Stimulated activated CD4-positive, alpha-beta T cell treated with anti-CD3 and anti-CD28 coated beads, Interleukin-2, amount 100 ng/mL, for 4 hours (primary cell): ENCODE data around the gene CEP41.

Experiments
- DNase-seq: peaks from one replicate; pipeline ENCODE4 v3.0.0-alpha.2; 2020; ENCODE audit warnings: low read depth

CEP41 gene

DNA sequence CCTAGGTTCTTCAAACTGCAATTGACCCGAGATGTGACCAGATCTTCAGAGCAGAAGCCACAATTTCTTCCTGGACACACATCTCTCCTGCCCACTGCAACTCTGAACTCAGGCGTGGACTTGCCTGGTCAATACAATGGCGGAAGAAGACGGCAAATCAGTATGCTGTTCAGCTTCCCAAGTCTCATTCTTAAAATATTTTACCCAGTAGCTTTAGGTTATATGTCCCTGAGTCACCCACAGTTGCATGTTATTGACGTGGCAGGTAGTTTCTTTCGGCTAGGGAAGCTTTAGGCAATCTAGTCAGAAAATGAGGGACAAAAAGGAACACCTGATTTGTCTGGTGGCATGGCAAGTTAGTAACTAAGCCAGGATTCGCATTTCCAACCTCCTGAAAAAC is 22.5 kb downstream of the CEP41 start:
- DNase-seq = no peak

- no peak for DNase-seq
Measured at GRCh38 chr7:130417213-130417612, 23.6 kb downstream of the CEP41 start.

GRCh38 chr7:130415006-130415405 is 25.8 kb downstream of the CEP41 start:
- no peak for DNase-seq

DNA sequence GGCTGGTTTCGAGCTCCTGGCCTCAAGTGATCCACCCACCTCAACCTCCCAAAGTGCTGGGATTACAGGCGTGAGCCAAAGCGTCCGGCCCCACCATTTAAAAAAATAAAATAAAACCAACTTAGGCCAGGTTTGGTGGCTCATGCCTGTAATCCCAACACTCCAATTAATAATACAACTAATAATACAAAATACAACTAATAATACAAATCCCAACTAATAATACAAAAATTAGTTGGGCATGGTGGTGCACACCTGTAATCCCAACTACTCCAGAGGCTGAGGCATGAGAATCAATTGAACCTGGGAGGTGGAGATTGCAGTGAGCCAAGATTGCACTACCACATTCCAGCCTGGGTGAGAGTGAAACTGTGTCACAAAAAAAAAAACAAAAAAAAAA is 27.6 kb downstream of the CEP41 start:
- DNase-seq = no peak

- DNase-seq = no peak
Measured at GRCh38 chr7:130410868-130411541, 29.8 kb downstream of the CEP41 start.

- DNase-seq = no peak
Measured at GRCh38 chr7:130409712-130410072, 31.1 kb downstream of the CEP41 start.

DNA sequence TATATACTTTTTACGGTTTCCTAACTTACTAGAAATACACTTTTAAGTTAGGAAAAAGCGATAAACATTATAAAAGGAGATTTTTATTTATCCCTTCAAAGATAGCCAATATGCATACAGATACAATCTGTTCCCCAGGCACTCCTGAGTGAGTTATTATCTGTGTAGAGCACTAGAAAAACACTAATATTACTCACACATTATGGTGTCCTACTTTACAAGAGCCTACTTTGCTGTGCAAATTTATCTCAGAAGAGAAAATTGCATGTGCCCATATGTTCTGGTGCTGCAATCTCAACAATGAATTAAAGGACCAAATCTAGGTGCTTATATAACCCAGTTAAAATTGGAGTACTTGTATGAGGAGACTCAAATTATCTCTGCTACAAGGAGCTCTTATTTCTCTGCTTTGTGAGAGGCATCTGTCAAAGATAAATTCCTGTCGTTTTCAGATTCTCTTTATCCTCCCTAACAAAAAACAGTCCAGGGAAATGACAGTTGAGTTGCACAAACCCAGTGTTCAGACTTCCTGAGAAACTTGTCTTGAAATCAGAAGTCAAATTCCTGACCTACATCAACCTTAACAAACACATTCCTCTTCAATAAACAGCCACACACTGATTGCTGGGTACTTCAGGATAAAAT is 31.6 kb downstream of the CEP41 start:
- no peak for DNase-seq

- no peak for DNase-seq
Measured at GRCh38 chr7:130405003-130405402, 35.8 kb downstream of the CEP41 start.

DNA sequence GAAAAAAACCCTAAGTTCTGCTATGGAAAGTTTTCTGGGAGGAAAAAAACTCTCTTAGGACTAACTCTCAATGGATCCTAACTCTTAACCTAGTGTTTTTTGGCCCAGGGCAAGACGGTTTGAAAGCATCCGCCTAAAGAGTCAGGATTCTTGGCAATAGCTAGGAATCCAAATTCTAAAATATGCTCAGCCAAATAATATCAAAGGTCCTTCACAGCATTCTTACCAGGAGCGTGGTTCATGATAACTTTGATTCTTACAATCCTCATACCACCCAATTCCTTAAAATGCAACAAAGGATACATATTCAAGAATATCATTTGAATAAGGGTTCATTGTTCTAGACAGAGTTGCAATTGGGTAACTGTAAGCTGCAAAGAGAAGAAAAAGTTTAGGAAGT is 39.2 kb downstream of the CEP41 start:
- DNase-seq = no peak

DNA sequence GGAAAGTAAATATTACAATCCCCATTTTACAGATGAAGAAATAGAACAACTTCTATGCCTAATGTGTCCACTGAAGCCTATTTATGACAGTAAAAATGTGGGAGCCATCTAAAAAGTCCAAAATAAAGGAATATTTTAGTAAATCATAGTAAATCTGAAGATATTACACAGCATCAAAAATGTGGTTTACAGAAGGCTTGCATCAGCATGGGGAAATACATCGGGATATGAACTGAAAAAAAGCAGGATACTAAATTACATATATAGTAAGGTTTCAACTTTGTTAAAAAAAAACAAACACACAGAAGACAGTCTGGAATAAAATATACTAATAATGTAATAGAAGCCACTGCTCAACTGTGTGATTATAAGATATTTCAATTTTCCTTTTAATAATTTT is 39.7 kb downstream of the CEP41 start:
- no peak for DNase-seq

- DNase-seq = no peak
Measured at GRCh38 chr7:130400120-130400572, 40.7 kb downstream of the CEP41 start.

DNA sequence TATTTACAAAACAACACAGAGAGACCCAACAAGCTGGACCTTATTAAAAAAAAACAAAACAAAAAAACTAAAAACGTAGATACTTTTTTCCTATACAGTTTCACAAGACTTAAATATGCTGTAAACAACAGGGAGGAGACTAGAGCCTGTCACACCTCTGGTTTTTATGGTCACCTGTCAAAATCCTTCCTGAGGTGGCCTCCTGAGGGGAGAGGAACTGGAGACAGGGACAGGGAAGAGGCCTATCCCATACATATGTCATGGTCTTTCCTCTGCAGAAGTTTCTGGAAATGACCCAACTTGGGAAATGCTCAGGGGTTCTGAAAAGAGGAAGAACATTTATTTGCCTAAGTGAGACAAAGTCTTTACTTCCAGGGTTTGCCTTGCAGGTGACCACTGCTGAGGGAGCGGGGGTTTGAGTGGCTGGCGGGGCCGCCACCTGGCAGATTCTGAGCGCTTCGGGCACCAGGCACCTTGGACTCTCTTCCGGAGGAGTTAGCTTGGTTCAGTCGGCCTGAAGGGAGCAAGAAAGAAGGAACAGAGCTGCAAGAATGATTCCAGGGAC is 42.2 kb downstream of the CEP41 start:
- DNase-seq = no peak

DNA sequence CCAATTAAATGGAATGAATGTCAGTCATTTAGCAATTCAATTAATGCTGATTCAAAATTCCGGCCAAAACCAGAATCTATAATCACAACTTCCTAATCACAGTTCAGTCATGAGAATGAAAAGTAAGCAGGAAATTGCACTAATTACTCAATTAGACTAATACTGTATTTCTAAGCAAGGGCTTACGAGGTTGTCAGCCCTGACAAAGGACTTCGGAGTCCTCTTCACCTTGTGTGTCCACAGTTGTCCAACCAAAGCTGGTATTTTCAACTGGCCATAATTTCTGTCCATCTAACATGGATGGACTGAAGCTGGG is 43.1 kb downstream of the CEP41 start:
- DNase-seq = no peak

DNA sequence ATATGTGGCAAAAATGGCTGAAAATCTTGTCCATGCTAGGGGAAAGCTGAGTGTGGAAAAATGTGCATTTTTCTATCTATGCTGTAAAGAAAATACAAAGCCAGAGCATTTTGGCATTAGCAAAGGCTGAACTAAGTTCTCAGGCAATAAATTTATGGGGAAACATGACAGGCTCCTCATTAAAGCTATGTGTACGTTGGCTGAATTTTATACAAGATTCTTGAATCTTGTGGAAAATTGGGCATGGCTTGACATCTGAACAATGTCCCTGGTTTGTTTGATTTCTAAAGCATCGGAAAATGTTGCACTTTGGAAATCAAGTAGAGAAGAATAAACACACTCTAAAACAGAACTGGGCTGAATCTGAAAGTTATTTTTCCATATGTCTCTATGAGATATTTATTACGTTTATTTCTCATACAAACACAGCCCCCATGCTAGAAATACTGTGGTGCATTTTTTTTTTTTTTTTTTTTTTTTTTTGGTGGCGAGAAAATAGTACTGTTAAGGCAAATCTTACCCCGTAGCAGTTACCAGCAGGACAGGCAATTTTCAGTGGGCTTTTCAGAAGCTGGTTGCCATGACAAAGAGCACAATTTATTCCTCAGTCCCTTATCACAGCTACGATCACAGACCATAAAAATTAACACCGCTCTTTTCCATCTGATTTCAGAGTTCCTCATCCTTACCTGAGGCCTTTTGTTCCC is 43.6 kb downstream of the CEP41 start:
- DNase-seq = no peak

GRCh38 chr7:130396109-130396508 is 44.7 kb downstream of the CEP41 start:
- no peak for DNase-seq

- DNase-seq = no peak
Measured at GRCh38 chr7:130395421-130395820, 45.4 kb downstream of the CEP41 start.

- no peak for DNase-seq
Measured at GRCh38 chr7:130394421-130395195, 46.2 kb downstream of the CEP41 start.

DNA sequence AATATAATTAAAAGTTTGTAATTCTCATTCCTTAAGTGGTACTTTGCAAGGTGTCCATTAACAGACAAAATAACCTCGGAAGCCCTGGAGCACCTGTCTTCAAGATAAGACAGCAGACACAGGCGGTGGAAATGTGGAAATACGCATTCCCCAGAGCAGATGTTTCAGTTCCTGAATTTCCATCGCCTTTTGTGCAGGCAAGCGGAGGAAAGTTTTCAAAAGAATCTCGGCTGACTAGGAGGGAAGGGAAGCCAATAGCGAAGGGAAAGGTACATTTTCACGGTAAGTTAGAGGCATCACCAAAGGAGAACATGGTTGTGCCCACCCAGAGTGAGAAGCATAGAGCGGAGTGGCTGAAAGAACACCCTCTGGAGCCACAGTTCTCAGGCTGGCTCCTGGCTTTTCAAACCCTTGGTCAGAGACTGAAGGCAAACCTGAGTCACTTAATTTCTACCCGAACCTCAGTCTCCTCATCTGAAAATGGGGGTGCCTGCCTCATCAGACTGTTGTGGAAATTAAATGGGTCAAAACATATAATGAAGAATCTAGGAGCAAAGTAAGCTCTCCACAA is 46.9 kb downstream of the CEP41 start:
- DNase-seq = no peak

- no peak for DNase-seq
Measured at GRCh38 chr7:130393101-130393561, 47.7 kb downstream of the CEP41 start.

GRCh38 chr7:130390486-130390885 is 50.3 kb downstream of the CEP41 start:
- no peak for DNase-seq

DNA sequence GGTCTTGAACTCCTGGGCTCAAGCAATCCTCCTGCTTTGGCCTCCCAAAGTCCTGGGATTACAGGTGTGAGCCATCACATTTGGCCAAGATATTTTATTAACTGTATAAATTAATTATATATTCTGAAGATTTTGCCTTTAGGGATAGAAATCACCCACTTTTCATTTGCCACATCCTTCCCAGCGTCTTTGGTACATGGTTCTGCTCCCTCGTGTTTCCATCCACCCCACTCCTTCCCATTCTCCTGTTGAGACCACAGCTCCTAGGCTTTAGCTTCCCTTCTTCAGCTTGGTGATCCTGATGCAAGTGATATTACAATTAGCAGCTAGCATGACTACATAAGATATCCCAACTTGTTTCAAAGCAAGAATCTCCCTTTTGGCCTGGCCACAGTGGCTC is 52.1 kb downstream of the CEP41 start:
- no peak for DNase-seq
